ENCODE measurements around the gene VIL1. TPM values are rescaled to one million over a fixed set of nuclear protein-coding genes. Genes with fewer than 3 reads are reported as not detected.

The VIL1 gene
- total and polyA plus RNA-seq, 2 of the 13 experiments (the other 11 are each of a cell fraction or from before 2014, with no cell fraction given): 287 to 301 TPM

DNA sequence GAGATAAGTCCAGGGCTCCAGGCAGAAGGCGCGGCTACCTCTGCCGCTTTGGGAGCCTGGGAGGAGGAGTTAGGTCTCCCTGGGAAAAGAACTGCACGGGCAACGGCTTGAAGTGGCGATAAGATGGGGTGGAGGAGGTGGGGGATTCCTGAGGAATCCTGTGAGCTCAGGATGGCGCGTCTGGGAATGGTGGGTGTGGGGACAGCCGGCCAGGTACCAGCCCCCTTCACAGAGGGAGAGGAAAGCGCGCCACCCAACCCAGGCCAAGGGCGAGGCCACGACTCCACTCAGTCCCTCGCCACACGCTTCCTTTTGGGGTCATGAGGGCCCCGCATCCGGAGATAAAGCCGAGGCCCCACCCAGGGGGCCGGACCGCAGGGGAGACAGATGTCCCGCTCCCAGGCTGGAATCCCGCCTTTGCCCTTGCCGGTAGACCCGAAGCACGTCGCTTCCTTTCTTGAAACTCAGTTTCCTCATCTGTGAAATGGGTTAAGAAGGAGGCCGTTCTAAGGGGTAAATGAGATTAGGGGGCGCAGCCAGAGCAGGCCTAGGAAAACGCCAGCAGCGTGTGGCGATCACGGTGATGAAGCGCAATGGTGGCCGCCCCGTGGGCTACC, 21.0 kb upstream of the VIL1 start (continued):
- TF ChIP-seq, protein P1, sequence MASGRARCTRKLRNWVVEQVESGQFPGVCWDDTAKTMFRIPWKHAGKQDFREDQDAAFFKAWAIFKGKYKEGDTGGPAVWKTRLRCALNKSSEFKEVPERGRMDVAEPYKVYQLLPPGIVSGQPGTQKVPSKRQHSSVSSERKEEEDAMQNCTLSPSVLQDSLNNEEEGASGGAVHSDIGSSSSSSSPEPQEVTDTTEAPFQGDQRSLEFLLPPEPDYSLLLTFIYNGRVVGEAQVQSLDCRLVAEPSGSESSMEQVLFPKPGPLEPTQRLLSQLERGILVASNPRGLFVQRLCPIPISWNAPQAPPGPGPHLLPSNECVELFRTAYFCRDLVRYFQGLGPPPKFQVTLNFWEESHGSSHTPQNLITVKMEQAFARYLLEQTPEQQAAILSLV (CRISPR knock-in tag; IDR thresholded peaks at IDR 0.05; ENCODE audit: borderline replicate concordance): peak; percentile 88
- TF ChIP-seq, protein P2, sequence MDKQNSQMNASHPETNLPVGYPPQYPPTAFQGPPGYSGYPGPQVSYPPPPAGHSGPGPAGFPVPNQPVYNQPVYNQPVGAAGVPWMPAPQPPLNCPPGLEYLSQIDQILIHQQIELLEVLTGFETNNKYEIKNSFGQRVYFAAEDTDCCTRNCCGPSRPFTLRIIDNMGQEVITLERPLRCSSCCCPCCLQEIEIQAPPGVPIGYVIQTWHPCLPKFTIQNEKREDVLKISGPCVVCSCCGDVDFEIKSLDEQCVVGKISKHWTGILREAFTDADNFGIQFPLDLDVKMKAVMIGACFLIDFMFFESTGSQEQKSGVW (CRISPR knock-in tag; IDR thresholded peaks at IDR 0.05; ENCODE audit: borderline replicate concordance): no peak
- TF ChIP-seq MED1 (CRISPR knock-in tag; IDR thresholded peaks at IDR 0.05) (peak; percentile 97), SALL1 (CRISPR knock-in tag; IDR thresholded peaks at IDR 0.05) (peak; percentile 82), PTBP1 (IDR thresholded peaks at IDR 0.05; ENCODE audit: low read depth, low read length, poor library complexity, severe bottlenecking) (peak; percentile 91), ZNF562 (CRISPR knock-in tag; IDR thresholded peaks at IDR 0.05; ENCODE audit: borderline replicate concordance) (no peak), SMARCC2 (IDR thresholded peaks at IDR 0.05) (no peak), MLLT10 (CRISPR knock-in tag; IDR thresholded peaks at IDR 0.05) (no peak), ZNF225 (CRISPR knock-in tag; IDR thresholded peaks at IDR 0.05) (no peak), POLR2A (IDR thresholded peaks at IDR 0.05; ENCODE audit: insufficient read depth in 1 of 2, low read depth in 2 of 2, low read length in 2 of 2) (peak in 1 of 2 experiments; percentile 66; a peak in 2 of 4 replicates), ZNF652 (CRISPR knock-in tag; IDR thresholded peaks at IDR 0.05; ENCODE audit: borderline replicate concordance, low read depth) (no peak; the same call in 1 of the 2 replicates), ZNF274 (CRISPR knock-in tag; IDR thresholded peaks at IDR 0.05) (no peak; the same call in 1 of the 2 replicates), MED8 (CRISPR knock-in tag; IDR thresholded peaks at IDR 0.05; ENCODE audit: insufficient replicate concordance) (peak; percentile 84), RBM39 (IDR thresholded peaks at IDR 0.05; ENCODE audit: low read depth, low read length, poor library complexity, severe bottlenecking) (peak; percentile 20), KLF11 (CRISPR knock-in tag; IDR thresholded peaks at IDR 0.05) (no peak; the same call in 1 of the 2 replicates), ZNF619 (CRISPR knock-in tag; IDR thresholded peaks at IDR 0.05) (no peak), ZNF501 (CRISPR knock-in tag; IDR thresholded peaks at IDR 0.05) (peak; percentile 94), POLR2AphosphoS2 (IDR thresholded peaks at IDR 0.05; ENCODE audit: low read depth, low read length) (no peak), AHR (CRISPR knock-in tag; IDR thresholded peaks at IDR 0.05) (no peak; the same call in 1 of the 2 replicates), TBX3 (IDR thresholded peaks at IDR 0.05; ENCODE audit: borderline replicate concordance) (no peak; the same call in 1 of the 2 replicates), JDP2 (CRISPR knock-in tag; IDR thresholded peaks at IDR 0.05; ENCODE audit: borderline replicate concordance) (peak; percentile 38; the same call in 1 of the 2 replicates)
- TF ChIP-seq, protein P3, sequence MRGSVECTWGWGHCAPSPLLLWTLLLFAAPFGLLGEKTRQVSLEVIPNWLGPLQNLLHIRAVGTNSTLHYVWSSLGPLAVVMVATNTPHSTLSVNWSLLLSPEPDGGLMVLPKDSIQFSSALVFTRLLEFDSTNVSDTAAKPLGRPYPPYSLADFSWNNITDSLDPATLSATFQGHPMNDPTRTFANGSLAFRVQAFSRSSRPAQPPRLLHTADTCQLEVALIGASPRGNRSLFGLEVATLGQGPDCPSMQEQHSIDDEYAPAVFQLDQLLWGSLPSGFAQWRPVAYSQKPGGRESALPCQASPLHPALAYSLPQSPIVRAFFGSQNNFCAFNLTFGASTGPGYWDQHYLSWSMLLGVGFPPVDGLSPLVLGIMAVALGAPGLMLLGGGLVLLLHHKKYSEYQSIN (CRISPR knock-in tag; IDR thresholded peaks at IDR 0.05; ENCODE audit: borderline replicate concordance): no peak
- TF ChIP-seq, protein P4, sequence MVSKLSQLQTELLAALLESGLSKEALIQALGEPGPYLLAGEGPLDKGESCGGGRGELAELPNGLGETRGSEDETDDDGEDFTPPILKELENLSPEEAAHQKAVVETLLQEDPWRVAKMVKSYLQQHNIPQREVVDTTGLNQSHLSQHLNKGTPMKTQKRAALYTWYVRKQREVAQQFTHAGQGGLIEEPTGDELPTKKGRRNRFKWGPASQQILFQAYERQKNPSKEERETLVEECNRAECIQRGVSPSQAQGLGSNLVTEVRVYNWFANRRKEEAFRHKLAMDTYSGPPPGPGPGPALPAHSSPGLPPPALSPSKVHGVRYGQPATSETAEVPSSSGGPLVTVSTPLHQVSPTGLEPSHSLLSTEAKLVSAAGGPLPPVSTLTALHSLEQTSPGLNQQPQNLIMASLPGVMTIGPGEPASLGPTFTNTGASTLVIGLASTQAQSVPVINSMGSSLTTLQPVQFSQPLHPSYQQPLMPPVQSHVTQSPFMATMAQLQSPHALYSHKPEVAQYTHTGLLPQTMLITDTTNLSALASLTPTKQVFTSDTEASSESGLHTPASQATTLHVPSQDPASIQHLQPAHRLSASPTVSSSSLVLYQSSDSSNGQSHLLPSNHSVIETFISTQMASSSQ (IDR thresholded peaks at IDR 0.05; ENCODE audit: low read depth): no peak
- TF ChIP-seq, protein P4 (CRISPR knock-in tag; IDR thresholded peaks at IDR 0.05; ENCODE audit: borderline replicate concordance): peak; percentile 64; the same call in 1 of the 2 replicates

Data from HepG2 (cell line).